Kidney tubule cell (primary cell): ENCODE measurements around the gene NYNRIN.
A peak's percentile ranks its signal among the peaks of the same experiment; 100 is the strongest.
"Not testable (repeated sequence)": the region's sequence is repeated elsewhere in the genome, so short reads cannot be mapped to it uniquely, and the experiment has no call there.

Experiments used
- DNase-seq: peaks from one replicate; pipeline ENCODE4 v3.0.0-alpha.2; 2018; ENCODE audit warnings: low spot score

Gene NYNRIN

GRCh38 chr14:24398653-24399446 lies at the start of gene NYNRIN:
TSS of gene NYNRIN (plus strand) at chr14:24399003. CDS start at chr14:24399247, 244 bp downstream.
- peak; percentile 22 for DNase-seq

DNA sequence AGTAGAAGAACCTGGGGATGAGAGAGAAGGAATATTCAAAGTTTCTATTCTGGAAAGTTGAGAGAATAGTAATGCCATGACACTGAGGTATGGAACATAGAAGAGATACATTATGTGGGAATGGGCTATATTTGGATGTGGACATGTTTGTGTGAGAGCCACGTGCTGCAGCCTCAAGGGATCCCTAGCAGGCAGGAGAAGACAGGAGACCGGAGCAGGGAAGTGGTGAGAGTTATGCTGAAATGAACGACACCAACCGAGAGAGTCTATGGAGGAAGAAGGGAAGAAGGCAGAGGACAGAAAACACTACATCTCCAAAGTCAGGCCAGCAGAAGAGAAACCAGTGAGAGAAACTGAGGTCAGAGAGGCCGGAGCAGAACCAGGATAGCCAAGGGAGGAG lies 49.1 kb upstream of the NYNRIN start:
- DNase-seq, result no peak

GRCh38 chr14:24351517-24351916 lies 47.3 kb upstream of the NYNRIN start:
- DNase-seq, result peak; percentile 30

- DNase-seq, result peak; percentile 51
Measured at GRCh38 chr14:24353559-24354481, 45.0 kb upstream of the NYNRIN start.

DNA sequence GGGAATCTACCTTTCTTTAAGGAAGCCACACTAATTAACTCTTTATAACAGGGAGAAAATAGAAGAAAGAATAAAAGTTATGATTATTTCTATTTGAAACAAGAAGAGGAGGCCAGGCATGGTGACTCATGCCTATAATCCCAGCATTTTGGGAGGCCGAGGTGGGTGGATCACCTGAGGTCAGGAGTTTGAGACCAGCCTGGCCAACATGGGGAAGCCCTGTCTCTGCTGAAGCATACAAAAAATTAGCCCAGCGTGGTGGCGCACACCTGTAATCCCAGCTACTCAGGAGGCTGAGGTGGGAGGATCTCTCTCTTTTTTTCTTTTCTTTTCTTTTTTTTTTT lies 44.3 kb upstream of the NYNRIN start:
- DNase-seq, result not testable (repeated sequence)

DNA sequence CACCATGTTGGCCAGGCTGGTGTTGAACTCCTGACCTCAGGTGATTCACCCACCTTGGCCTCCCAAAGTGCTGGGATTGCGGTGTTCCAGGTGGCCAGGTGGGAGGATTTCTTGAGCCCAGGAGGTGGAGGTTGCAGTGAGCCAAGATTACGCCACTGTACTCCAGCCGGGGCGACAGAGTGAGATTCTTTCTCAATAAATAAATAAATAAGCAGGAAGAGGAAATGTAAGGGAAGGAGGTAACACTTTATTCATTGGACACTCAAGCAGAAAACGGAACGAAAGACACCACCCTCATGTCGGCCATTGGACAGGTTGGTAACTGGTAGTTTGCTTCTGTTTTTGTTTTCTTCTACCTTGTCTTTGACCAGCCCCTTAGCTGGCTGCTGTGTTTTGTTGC lies 43.8 kb upstream of the NYNRIN start:
- DNase-seq, result no peak

DNA sequence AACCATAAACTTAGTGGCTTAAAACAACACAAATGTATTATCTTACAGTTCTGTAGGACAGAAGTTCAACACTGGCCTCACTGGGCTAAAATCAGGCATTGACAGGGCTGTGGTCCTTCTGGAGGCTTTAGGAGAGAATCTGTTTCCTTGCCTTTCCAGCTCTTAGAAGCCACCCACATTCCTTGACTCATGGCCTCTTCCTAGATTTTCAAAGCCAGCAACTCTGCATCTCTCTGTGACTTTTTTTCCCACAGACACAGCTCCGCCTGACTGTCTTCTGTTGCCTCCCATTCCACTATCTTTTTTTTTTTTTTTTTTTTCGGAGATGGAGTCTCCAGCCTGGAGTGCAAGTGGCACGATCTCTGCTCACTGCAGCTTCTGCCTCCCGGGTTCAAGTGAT lies 42.6 kb upstream of the NYNRIN start:
- no peak for DNase-seq

DNA sequence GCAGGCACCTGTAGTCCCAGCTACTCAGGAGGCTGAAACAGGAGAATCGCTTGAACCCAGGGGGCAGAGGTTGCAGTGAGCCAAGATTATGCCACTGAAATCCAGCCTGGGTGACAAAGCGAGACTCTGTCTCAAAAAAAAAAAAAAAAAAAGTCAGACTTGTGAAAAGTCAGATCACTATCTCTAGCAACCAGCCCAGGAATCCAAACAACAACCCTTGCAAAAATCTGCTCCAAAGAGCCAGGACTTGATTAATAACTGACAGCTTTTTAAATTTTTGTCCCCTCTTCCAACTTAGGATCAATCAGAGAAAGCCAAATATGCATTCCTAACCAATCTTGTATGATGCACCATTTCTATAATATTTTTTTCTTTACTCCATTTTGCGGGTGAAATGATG lies 38.5 kb upstream of the NYNRIN start:
- no peak for DNase-seq

DNA sequence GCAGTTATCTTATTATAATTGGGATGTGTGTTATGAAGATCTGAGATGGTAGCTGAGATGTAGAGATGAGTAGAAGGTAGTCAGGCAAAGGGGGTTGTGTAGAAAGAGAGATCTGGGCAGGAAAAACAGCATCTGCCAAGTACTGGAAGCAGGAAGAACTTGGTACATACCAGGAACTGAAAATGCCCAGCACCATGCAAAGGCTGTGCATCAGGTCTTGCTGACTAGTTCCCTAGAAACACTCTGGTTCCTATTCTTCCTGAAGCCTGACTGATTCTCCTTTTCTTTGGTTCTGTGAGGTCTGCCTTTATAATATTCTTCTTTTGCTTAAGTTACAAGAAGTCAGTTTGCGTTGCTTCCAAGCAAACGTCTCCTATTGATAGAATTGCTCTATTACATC lies 37.5 kb upstream of the NYNRIN start:
- DNase-seq, result no peak

DNA sequence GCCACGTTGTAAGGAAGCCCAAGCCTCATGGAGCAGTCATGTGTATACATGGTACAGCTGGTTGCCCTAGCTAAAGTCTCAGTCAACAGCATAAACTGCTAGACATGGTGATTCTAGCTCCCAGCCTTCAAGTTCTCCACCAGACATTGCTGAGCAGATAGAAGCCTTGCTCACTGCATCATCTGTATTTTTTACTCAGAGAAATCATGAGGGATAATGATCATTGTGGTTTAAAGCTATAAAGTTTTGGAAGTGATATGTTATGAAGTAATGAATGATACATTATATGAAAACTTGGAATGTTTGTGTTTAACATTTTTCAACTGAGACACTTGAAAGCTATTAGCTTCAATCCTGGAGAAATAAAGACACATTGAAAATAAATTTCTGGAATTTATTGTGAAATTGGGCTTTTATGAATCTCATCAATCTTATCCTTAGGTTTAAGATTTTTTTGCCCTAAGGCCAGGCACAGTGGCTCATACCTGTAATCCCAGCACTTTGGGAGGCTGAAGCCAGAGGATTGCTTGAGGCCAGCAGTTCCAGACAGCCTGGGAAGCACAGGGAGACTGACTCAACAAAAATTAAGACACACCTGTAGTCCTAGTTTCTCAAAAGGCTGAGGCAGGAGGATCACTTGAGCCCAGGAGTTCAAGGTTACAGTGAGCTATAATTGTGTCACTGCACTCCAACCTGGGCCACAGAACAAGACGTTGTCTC lies 36.4 kb upstream of the NYNRIN start:
- no peak for DNase-seq

DNA sequence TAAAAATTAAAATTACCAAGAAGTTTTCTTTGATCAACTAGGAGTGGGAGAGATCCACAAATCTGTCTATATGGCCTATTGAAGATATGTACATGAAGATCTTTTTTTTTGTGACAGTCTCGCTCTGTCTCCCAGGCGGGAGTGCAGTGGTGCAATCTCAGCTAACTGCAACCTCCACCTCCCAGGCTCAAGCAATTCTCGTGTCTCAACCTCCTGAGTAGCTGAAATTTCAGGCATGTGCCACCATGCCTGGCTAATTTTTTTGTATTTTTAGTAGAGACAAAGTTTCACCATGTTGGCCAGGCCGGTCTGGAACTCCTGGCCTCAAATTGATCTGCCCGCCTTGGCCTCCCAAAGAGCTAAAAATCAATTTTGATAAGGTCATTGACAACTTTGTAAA lies 35.4 kb upstream of the NYNRIN start:
- DNase-seq, result no peak

- no peak for DNase-seq
Measured at GRCh38 chr14:24364841-24365240, 34.0 kb upstream of the NYNRIN start.

GRCh38 chr14:24365600-24366412 lies 33.0 kb upstream of the NYNRIN start:
- peak; percentile 91 for DNase-seq

DNA sequence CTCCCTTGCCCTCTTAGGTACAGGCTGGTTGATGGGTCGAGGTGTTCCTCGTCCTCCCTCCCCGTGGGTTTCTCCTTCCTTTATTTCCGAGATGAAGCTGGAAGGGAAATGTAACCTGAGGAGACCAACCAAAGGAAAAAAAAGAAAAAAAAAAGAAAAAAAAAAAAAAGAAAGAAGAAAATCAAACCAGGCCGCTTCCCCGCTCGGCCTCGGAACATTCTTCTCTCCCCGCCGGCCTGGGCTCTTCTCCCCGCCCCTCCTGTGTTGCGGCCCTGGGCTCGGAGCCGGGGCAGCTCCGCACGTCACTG lies 32.4 kb upstream of the NYNRIN start:
- DNase-seq, result no peak

DNA sequence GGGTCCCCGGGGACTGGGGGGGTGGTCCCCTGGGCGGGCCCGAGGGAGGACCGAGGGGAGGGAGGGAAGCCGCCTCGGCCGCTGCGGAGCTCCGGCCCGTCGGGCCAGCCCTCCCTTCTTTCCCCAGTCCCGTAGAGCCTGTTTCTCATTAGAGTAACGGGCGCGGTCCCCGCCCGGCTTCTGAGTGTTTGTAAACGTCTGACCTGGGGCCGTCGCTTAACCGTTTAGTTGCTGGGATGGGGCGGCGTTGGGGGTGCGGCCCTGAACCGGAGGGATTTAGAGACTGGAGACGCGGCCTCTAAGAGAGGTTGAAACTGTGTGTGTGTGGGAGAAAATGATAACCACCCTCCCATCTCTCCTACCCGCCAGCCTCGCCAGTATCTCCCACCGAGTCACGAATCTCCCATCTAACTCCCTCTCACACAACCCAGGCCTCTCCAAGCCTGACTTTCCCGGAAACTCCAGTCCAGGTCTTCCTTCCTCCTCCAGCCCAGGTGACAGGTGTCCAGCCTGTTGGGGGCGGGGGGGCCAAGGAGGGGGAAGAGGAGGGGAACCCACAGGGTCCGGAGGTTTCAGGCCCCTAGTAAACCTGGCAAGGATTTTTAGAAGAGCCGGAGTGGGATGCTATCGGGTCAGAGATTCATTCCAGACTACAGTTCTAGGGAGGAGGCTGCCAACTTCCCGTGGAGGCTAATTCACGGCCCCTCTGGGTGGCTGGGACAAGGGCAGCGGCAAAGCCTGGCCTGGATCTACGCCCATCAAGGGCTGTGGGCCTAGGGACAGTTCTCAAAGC lies 31.9 kb upstream of the NYNRIN start:
- DNase-seq, result peak; percentile 92

- DNase-seq, result peak; percentile 70
Measured at GRCh38 chr14:24367514-24368211, 31.1 kb upstream of the NYNRIN start, which contains the start of gene NFATC4. TSS of gene NFATC4 (plus strand) at chr14:24368184. CDS start at chr14:24368341, 157 bp downstream.

DNA sequence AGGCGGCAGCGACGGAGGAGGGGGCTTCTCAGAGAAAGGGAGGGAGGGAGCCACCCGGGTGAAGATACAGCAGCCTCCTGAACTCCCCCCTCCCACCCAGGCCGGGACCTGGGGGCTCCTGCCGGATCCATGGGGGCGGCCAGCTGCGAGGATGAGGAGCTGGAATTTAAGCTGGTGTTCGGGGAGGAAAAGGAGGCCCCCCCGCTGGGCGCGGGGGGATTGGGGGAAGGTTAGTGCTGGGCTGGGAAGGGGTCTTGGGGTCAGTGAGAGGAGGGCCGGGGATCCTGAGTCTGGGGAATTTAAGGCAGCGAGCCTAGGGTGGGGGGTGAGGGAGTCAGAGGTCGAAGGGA lies 30.6 kb upstream of the NYNRIN start:
- no peak for DNase-seq

GRCh38 chr14:24368562-24369252 lies 30.1 kb upstream of the NYNRIN start:
- DNase-seq, result no peak

GRCh38 chr14:24369463-24369862 lies 29.3 kb upstream of the NYNRIN start:
- no peak for DNase-seq
